Gastroesophageal sphincter (tissue), 3 donors: ENCODE data around the gene LYG2.

Experiments used
- CTCF ChIP-seq, 4 experiments: fragments of 200-600 bp in 2 of 4; fragments of 450-650 bp in 2 of 4; sonication (generic) in 1 of 4; IDR thresholded peaks; one replicate each; pipeline ENCODE4 v1.5.1; 2017 to 2019; ENCODE audit warnings: antibody characterized with exemption in 4 of 4, mild to moderate bottlenecking in 2 of 4, moderate library complexity in 2 of 4
- POLR2A ChIP-seq, 2 donors: fragments of 450-650 bp; IDR thresholded peaks; one replicate each; pipeline ENCODE4 v1.6.1; 2017; ENCODE audit warnings: antibody characterized with exemption in 2 of 2, mild to moderate bottlenecking in 2 of 2, moderate library complexity in 1 of 2

- TF ChIP-seq CTCF (IDR thresholded peaks at IDR 0.05) = no peak
- TF ChIP-seq POLR2A (IDR thresholded peaks at IDR 0.05) = no peak
Measured at GRCh38 chr2:99261242-99261641, 5.8 kb upstream of the LYG2 start.
